Measurements from ENCODE around the gene MAP2.

GRCh38 chr2:209517436-209517835 lies 93.6 kb downstream of the MAP2 start:
- TF ChIP-seq CTCF (IDR thresholded peaks at IDR 0.05) (no peak), POLR2A (IDR thresholded peaks at IDR 0.05) (no peak)

Measured in heart left ventricle (tissue), 13 donors.